HepG2 (cell line): ENCODE results near the gene LHPP. TPM values are rescaled to one million over a fixed set of nuclear protein-coding genes. Genes with fewer than 3 reads are reported as not detected.

ENCODE experiments used
- BCL6 ChIP-seq: IDR thresholded peaks from 2 replicates; pipeline ENCODE4 v1.6.1; 2016; ENCODE audit warnings: missing genetic modification reagents, missing compliant biosample characterization
- EHMT2 ChIP-seq: fragments of 200-600 bp; sonication (generic); IDR thresholded peaks from 2 replicates; pipeline ENCODE4 v1.7.0; 2017; ENCODE audit warnings: antibody characterized with exemption, low read depth, low read length, borderline replicate concordance
- GABPB1 ChIP-seq: IDR thresholded peaks from 2 replicates; pipeline ENCODE4 v1.6.1; 2016; ENCODE audit warnings: mild to moderate bottlenecking, missing genetic modification reagents, moderate library complexity, missing compliant biosample characterization
- HNF1A ChIP-seq, 2 experiments: sonication (generic) in 1 of 2; formaldehyde crosslinking in 1 of 2; IDR thresholded peaks; 2 replicates each; pipeline versions ENCODE4 v1.4.0 to v1.6.1; 2016 to 2020; ENCODE audit warnings: borderline replicate concordance in 1 of 2, low read depth in 1 of 2, mild to moderate bottlenecking in 1 of 2, missing genetic modification reagents in 1 of 2
- ZFY ChIP-seq: sonication (generic); formaldehyde crosslinking; IDR thresholded peaks from 2 replicates; pipeline ENCODE4 v1.4.0; 2020; ENCODE audit warnings: missing genetic modification reagents
- ZNF260 ChIP-seq: sonication (generic); formaldehyde crosslinking; IDR thresholded peaks from 2 replicates; pipeline ENCODE4 v1.4.0; 2020; ENCODE audit warnings: missing genetic modification reagents, low read depth, mild to moderate bottlenecking, borderline replicate concordance
- ZNF281 ChIP-seq: sonication (generic); formaldehyde crosslinking; IDR thresholded peaks from 2 replicates; pipeline ENCODE4 v1.4.0; 2020; ENCODE audit warnings: missing genetic modification reagents, borderline replicate concordance
- polyA plus RNA-seq, 8 experiments: library from polyadenylated mRNA; depleted of rRNA in 3 of 8; stranded (reverse) in 7 of 8; unstranded in 1 of 8; fragments of >200 nt; fragmentation: Illumina TruSeq in 4 of 8; extraction: Trizol in 4 of 8; gene quantifications; 2 replicates each; pipeline versions ENCODE4 v1.2.1 to v1.2.3, GENCODE V29; 2011 to 2016; ENCODE audit warnings: low read depth in 4 of 8, missing spikeins in 1 of 8, mixed read lengths in 1 of 8; ENCODE audit not compliant: insufficient read depth in 1 of 8
- total RNA-seq, 5 experiments: library from RNA; depleted of rRNA; stranded (reverse); fragments of >200 nt; fragmentation: Illumina TruSeq; extraction: Trizol; gene quantifications; 2 replicates each; pipeline ENCODE4 v1.2.3, GENCODE V29; 2016; ENCODE audit warnings: low read depth in 1 of 5
- TF ChIP-seq, protein P1 (sequence below): sonication (generic); formaldehyde crosslinking; IDR thresholded peaks from 2 replicates; pipeline ENCODE4 v1.4.0; 2020; ENCODE audit warnings: missing genetic modification reagents, borderline replicate concordance
- TF ChIP-seq, protein P2 (sequence below): conservative IDR thresholded peaks from 2 replicates; pipeline ENCODE4 v1.6.1; 2018; ENCODE audit warnings: missing genetic modification reagents
- TF ChIP-seq, protein P3 (sequence below): IDR thresholded peaks from 2 replicates; pipeline ENCODE4 v1.6.1; 2016; ENCODE audit warnings: missing biosample characterization, missing genetic modification reagents, low read depth

The LHPP gene
- total and polyA plus RNA-seq, 2 of the 13 experiments (the other 11 are each of a cell fraction or from before 2014, with no cell fraction given): 5.2 to 13.1 TPM

GRCh38 chr10:124476043-124476725, 14.6 kb downstream of the LHPP start (continued):
- TF ChIP-seq HNF1A (IDR thresholded peaks at IDR 0.05; ENCODE audit: low read depth): no peak
- TF ChIP-seq HNF1A (CRISPR knock-in tag; IDR thresholded peaks at IDR 0.05; ENCODE audit: borderline replicate concordance): peak; percentile 53; the same call in 1 of the 2 replicates
- TF ChIP-seq BCL6: peak; percentile 82
- no peak for TF ChIP-seq ZNF260
- TF ChIP-seq ZNF281 (CRISPR knock-in tag): peak; percentile 38; the same call in 1 of the 2 replicates
- peak; percentile 50; the same call in 1 of the 2 replicates for TF ChIP-seq ZFY (CRISPR knock-in tag)
- no peak for TF ChIP-seq EHMT2
- TF ChIP-seq, protein P1, sequence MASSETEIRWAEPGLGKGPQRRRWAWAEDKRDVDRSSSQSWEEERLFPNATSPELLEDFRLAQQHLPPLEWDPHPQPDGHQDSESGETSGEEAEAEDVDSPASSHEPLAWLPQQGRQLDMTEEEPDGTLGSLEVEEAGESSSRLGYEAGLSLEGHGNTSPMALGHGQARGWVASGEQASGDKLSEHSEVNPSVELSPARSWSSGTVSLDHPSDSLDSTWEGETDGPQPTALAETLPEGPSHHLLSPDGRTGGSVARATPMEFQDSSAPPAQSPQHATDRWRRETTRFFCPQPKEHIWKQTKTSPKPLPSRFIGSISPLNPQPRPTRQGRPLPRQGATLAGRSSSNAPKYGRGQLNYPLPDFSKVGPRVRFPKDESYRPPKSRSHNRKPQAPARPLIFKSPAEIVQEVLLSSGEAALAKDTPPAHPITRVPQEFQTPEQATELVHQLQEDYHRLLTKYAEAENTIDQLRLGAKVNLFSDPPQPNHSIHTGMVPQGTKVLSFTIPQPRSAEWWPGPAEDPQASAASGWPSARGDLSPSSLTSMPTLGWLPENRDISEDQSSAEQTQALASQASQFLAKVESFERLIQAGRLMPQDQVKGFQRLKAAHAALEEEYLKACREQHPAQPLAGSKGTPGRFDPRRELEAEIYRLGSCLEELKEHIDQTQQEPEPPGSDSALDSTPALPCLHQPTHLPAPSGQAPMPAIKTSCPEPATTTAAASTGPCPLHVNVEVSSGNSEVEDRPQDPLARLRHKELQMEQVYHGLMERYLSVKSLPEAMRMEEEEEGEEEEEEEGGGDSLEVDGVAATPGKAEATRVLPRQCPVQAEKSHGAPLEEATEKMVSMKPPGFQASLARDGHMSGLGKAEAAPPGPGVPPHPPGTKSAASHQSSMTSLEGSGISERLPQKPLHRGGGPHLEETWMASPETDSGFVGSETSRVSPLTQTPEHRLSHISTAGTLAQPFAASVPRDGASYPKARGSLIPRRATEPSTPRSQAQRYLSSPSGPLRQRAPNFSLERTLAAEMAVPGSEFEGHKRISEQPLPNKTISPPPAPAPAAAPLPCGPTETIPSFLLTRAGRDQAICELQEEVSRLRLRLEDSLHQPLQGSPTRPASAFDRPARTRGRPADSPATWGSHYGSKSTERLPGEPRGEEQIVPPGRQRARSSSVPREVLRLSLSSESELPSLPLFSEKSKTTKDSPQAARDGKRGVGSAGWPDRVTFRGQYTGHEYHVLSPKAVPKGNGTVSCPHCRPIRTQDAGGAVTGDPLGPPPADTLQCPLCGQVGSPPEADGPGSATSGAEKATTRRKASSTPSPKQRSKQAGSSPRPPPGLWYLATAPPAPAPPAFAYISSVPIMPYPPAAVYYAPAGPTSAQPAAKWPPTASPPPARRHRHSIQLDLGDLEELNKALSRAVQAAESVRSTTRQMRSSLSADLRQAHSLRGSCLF (CRISPR knock-in tag): no peak
- TF ChIP-seq, protein P2, sequence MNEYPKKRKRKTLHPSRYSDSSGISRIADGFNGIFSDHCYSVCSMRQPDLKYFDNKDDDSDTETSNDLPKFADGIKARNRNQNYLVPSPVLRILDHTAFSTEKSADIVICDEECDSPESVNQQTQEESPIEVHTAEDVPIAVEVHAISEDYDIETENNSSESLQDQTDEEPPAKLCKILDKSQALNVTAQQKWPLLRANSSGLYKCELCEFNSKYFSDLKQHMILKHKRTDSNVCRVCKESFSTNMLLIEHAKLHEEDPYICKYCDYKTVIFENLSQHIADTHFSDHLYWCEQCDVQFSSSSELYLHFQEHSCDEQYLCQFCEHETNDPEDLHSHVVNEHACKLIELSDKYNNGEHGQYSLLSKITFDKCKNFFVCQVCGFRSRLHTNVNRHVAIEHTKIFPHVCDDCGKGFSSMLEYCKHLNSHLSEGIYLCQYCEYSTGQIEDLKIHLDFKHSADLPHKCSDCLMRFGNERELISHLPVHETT (CRISPR knock-in tag): no peak
- TF ChIP-seq, protein P3, sequence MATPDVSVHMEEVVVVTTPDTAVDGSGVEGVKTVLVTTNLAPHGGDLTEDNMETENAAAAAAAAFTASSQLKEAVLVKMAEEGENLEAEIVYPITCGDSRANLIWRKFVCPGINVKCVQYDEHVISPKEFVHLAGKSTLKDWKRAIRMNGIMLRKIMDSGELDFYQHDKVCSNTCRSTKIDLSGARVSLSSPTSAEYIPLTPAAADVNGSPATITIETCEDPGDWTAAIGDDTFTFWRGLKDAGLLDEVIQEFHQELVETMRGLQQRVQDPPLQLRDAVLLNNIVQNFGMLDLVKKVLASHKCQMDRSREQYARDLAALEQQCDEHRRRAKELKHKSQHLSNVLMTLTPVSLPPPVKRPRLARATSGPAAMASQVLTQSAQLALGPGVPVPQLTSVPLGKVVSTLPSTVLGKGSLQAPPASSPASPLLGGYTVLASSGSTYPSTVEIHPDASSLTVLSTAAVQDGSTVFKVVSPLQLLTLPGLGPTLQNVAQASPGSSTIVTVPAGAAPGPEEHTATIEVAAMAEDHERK: no peak
- peak; percentile 53 for TF ChIP-seq GABPB1 (CRISPR knock-in tag)
